B cell (primary cell): ENCODE measurements around the gene PSMD3.

Experiments used
- CTCF ChIP-seq: fragments of 200-600 bp; IDR thresholded peaks from one replicate; pipeline ENCODE4 v1.8.0; 2022; ENCODE audit warnings: antibody characterized with exemption, mild to moderate bottlenecking
- EZH2 ChIP-seq: IDR thresholded peaks from 2 replicates; pipeline ENCODE4 v1.6.1; 2012; ENCODE audit warnings: borderline replicate concordance, low read depth, mild to moderate bottlenecking, moderate library complexity, low read length; ENCODE audit not compliant: insufficient read depth, poor library complexity, severe bottlenecking

GRCh38 chr17:40015005-40015997 lies 34.7 kb downstream of the PSMD3 start, which contains the start of gene CSF3:
- no peak for TF ChIP-seq CTCF
- TF ChIP-seq EZH2, result no peak
